Prostate gland (tissue), 2 donors: ENCODE measurements around the gene TTC1. TPM values are rescaled to one million over a fixed set of nuclear protein-coding genes. Genes with fewer than 3 reads are reported as not detected.

Experiments
- DNase-seq: peaks from one replicate; pipeline ENCODE4 v3.0.0-alpha.2; 2019; ENCODE audit warnings: low spot score
- H3K27ac ChIP-seq, 2 donors: fragments of 200-600 bp; sonication (generic); 2 replicates each; pipeline ENCODE4 v1.5.1; 2017 to 2019
- H3K27me3 ChIP-seq: fragments of 200-600 bp; sonication (generic); replicated peaks from 2 replicates; pipeline ENCODE4 v1.5.1; 2019; ENCODE audit not compliant: insufficient read depth
- H3K36me3 ChIP-seq, 2 donors: fragments of 200-600 bp; sonication (generic); 1 replicate in 1 of 2; 2 replicates in 1 of 2; pipeline versions ENCODE4 v1.5.1 to v1.8.1; 2017 to 2019
- H3K4me1 ChIP-seq: fragments of 200-600 bp; sonication (generic); replicated peaks from 2 replicates; pipeline ENCODE4 v1.5.1; 2019
- H3K4me3 ChIP-seq, 2 donors: fragments of 200-600 bp; sonication (generic); 2 replicates each; pipeline ENCODE4 v1.5.1; 2017 to 2019
- H3K9me3 ChIP-seq: fragments of 200-600 bp; sonication (generic); 2 replicates; pipeline ENCODE4 v1.5.1; 2017
- POLR2A ChIP-seq: fragments of 450-650 bp; IDR thresholded peaks from one replicate; pipeline ENCODE4 v1.6.1; 2016; ENCODE audit warnings: antibody characterized with exemption, mild to moderate bottlenecking
- POLR2AphosphoS5 ChIP-seq: sonication (generic); formaldehyde crosslinking; IDR thresholded peaks from one replicate; pipeline ENCODE4 v1.6.1; 2017; ENCODE audit warnings: antibody characterized with exemption
- WGBS: methylation state at CpG from one replicate; pipeline ENCODE4 v1.1.5; 2018; 5-methylcytosine and 5-hydroxymethylcytosine counted together
- intact Hi-C: fragments of 100-400 bp; cut with DNase I; formaldehyde crosslinking; loops from one replicate; pipeline ENCODE4 v1.14.2; 2022
- total RNA-seq, 2 donors: library from RNA; depleted of rRNA; stranded (reverse); fragments of >200 nt; gene quantifications; one replicate each; pipeline ENCODE4 v1.1.0, GENCODE V29; 2016
- TF ChIP-seq, protein P1 (sequence below), 4 experiments: fragments of 200-600 bp in 2 of 4; fragments of 450-650 bp in 2 of 4; sonication (generic) in 2 of 4; IDR thresholded peaks; 1 replicate in 3 of 4; 2 replicates in 1 of 4; pipeline ENCODE4 v1.5.1; 2016 to 2019; ENCODE audit warnings: antibody characterized with exemption in 4 of 4, mild to moderate bottlenecking in 2 of 4, moderate library complexity in 2 of 4

TTC1 gene
- total RNA-seq, 2 donors from 2014 or later, result 30.6 to 34.2 TPM

DNA sequence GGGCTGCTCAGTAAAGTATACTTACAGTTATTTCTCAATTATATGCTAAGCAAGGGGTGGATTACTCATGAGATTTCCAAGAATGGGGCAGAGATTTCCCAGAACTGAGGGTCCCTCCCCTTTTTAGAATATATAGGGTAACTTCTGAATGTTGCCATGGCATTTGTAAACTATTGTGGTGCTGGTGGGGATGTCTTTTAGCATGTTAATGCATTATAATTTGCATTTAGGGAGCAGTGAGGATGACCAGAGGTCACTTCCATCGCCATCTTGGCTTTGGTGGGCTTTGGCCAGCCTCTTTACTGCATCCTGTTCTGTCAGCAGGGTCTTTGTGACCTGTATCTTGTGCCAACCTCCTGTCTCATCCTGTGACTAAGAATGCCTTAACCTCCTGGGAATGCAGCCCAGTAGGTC lies 35.5 kb downstream of the TTC1 start:
- 100% methylated on average over 1 of the region's 1 CpG for WGBS
- TF ChIP-seq POLR2AphosphoS5 (no peak), POLR2A (no peak)
- TF ChIP-seq, protein P1, sequence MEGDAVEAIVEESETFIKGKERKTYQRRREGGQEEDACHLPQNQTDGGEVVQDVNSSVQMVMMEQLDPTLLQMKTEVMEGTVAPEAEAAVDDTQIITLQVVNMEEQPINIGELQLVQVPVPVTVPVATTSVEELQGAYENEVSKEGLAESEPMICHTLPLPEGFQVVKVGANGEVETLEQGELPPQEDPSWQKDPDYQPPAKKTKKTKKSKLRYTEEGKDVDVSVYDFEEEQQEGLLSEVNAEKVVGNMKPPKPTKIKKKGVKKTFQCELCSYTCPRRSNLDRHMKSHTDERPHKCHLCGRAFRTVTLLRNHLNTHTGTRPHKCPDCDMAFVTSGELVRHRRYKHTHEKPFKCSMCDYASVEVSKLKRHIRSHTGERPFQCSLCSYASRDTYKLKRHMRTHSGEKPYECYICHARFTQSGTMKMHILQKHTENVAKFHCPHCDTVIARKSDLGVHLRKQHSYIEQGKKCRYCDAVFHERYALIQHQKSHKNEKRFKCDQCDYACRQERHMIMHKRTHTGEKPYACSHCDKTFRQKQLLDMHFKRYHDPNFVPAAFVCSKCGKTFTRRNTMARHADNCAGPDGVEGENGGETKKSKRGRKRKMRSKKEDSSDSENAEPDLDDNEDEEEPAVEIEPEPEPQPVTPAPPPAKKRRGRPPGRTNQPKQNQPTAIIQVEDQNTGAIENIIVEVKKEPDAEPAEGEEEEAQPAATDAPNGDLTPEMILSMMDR (IDR thresholded peaks at IDR 0.05), result no peak
- no peaks in the 10 kb centered on the region for H3K4me1 ChIP-seq
- no peaks in the 10 kb centered on the region for H3K36me3 ChIP-seq
- no peak overlapping the region for H3K4me3 ChIP-seq
- DNase-seq, result no peak
- no peaks in the 10 kb centered on the region for H3K9me3 ChIP-seq
- no peak overlapping the region for H3K27ac ChIP-seq
- H3K27me3 ChIP-seq, result no peaks in the 10 kb centered on the region
- intact Hi-C loops, result no loop called here

DNA sequence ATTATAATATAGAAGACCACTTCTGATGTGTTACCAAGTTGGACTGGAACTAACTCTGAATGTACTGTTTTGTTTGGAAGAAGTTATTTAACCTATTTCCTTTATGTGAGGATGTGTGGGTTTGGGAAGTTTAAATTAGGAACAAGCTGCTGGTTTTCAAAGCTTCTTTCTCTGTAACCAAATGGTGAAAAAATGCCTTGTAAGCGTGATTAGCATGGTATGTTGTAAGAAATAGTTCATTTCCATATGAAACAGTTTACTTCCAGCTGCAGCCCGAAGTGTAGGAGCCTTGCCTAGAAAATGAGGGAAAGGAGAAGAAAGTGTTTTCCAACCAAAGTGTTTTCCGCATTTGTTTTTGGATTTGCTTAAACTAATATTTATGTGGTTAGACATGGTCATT lies 36.0 kb downstream of the TTC1 start:
- 84% methylated on average over 3 of the region's 3 CpGs for WGBS
- Histone ChIP-seq H3K27ac (no peak overlapping the region), H3K4me3 (no peak overlapping the region), H3K4me1 (no peaks in the 10 kb centered on the region), H3K9me3 (no peaks in the 10 kb centered on the region), H3K36me3 (no peaks in the 10 kb centered on the region), H3K27me3 (no peaks in the 10 kb centered on the region)
- TF ChIP-seq POLR2AphosphoS5 (no peak), POLR2A (no peak)
- TF ChIP-seq, protein P1 (IDR thresholded peaks at IDR 0.05), result no peak
- no peak for DNase-seq
- intact Hi-C loops, result no loop called here

DNA sequence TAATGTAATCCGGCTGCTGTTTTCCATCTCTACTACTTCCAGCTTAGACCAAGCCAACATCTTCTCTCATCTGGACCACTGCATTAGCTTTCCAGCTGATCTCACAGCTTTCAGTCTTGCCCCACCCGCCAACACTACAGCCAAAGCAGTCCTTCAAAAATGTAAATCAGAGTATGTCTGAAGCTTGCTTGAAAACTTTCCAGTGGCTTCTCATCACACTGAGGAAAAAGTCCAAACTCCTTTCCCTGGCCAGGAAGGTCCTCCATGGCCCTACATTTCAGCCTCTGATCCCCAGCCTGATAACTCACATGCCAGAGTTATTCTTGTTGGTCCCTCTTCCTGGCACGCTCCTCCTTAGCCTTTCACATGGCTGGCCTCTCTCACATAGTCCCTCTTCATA lies 38.5 kb downstream of the TTC1 start:
- Histone ChIP-seq H3K4me3 (no peak overlapping the region), H3K27ac (no peak overlapping the region), H3K4me1 (no peaks in the 10 kb centered on the region), H3K9me3 (no peaks in the 10 kb centered on the region), H3K27me3 (no peaks in the 10 kb centered on the region), H3K36me3 (no peaks in the 10 kb centered on the region)
- intact Hi-C loops, result no loop called here
- DNase-seq, result no peak
- WGBS, result 93% methylated on average over 3 of the region's 3 CpGs
- TF ChIP-seq POLR2A, result no peak

DNA sequence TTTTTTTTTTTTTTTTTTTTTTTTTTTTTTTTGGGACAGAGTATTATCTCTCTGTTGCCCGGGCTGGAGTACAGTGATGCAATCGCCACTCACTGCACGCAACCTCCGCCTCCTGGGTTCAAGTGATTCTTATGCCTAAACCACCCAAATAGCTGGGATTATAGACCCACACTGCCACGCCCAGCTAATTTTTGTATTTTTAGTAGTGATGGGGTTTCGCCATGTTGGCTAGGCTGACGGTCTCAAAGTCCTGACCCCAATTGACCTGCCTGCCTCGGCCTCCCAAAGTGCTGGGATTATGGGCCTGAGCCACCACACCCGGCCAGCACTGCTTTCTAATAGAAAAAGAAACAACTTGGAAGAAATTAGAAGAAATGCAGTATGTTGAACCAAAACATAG lies 39.2 kb downstream of the TTC1 start:
- DNase-seq, result no peak
- Histone ChIP-seq H3K4me3 (no peak overlapping the region), H3K27ac (no peak overlapping the region), H3K27me3 (no peaks in the 10 kb centered on the region), H3K4me1 (no peaks in the 10 kb centered on the region), H3K36me3 (no peaks in the 10 kb centered on the region), H3K9me3 (no peaks in the 10 kb centered on the region)
- 95% methylated on average over 9 of the region's 9 CpGs for WGBS
- intact Hi-C loops, result no loop called here
- TF ChIP-seq POLR2AphosphoS5 (no peak), POLR2A (no peak)
- TF ChIP-seq, protein P1 (IDR thresholded peaks at IDR 0.05), result no peak

DNA sequence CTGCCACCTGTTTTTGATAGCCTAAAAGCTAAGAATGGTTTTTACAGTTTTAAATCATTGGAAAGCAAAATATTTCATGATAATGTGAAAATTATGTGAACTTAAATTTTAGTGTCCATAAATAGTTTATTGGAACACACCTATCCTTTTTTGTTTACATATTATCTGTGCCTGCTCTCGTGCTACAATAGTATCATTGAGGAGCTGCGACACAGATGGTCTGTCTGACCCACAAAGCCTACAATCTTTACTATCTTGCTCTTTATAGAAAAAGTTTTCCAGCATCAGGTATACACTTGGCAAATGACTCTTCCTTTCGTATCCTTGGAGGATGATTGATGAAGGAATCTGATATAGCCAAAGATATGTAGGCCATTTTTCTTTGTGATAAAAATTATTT lies 40.2 kb downstream of the TTC1 start:
- Histone ChIP-seq H3K9me3 (no peaks in the 10 kb centered on the region), H3K4me3 (no peak overlapping the region), H3K4me1 (no peaks in the 10 kb centered on the region), H3K27ac (peak overlapping the region in 1 of 2 donors; percentile 26), H3K27me3 (no peaks in the 10 kb centered on the region), H3K36me3 (no peaks in the 10 kb centered on the region)
- TF ChIP-seq POLR2AphosphoS5, result peak; percentile 33
- TF ChIP-seq POLR2A, result no peak
- no peak for DNase-seq
- intact Hi-C loops, result no loop called here
- 41% methylated on average over 3 of the region's 3 CpGs for WGBS

DNA sequence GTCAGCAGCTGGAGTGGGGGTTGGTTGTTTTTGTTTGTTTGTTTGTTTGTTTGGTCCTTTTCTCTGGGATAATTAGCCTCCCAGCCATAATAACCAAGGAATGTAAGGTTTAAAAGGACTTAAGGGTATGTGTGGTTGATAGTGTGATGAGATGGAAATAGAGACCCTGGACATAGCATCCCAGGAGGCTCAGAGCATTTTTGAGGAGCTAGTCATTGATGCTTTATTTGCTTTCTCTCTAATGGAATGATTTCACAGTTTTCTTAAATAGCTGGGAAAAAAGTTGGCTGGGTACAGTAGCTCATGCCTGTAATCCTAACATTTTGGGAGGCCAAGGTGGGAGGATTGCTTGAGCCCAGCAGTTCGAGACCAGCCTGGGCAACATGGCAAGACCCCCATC lies 45.1 kb downstream of the TTC1 start:
- DNase-seq, result no peak
- Histone ChIP-seq H3K9me3 (no peaks in the 10 kb centered on the region), H3K4me3 (no peak overlapping the region), H3K36me3 (peaks cover 0 to 3% of the 10 kb centered on the region in 2 donors), H3K27me3 (no peaks in the 10 kb centered on the region), H3K4me1 (no peaks in the 10 kb centered on the region), H3K27ac (no peak overlapping the region)
- intact Hi-C loops, result no loop called here
- WGBS, result 92% methylated on average over 1 of the region's 1 CpG
- TF ChIP-seq POLR2AphosphoS5, result no peak
- no peak for TF ChIP-seq POLR2A
- TF ChIP-seq, protein P1 (IDR thresholded peaks at IDR 0.05), result no peak
